Epidermal melanocyte (primary cell): ENCODE results near the gene SERPINA4.

ENCODE experiments used
- DNase-seq: peaks from one replicate; pipeline ENCODE4 v3.0.0; 2011; ENCODE audit warnings: low spot score; ENCODE audit not compliant: insufficient read length

The SERPINA4 gene

GRCh38 chr14:94542811-94543440, 18.3 kb upstream of the SERPINA4 start:
- DNase-seq = no peak

- DNase-seq = no peak
These were observed 17.7 kb upstream of the SERPINA4 start for GRCh38 chr14:94543449-94544124.

GRCh38 chr14:94544726-94545125, 16.5 kb upstream of the SERPINA4 start:
- no peak for DNase-seq

GRCh38 chr14:94545131-94545841, 16.0 kb upstream of the SERPINA4 start:
- no peak for DNase-seq

- DNase-seq = no peak
These were observed 14.0 kb upstream of the SERPINA4 start for GRCh38 chr14:94547151-94547680.

GRCh38 chr14:94547726-94548125, 13.5 kb upstream of the SERPINA4 start:
- no peak for DNase-seq

- DNase-seq = no peak
These were observed 12.9 kb upstream of the SERPINA4 start for GRCh38 chr14:94548131-94548998.

- no peak for DNase-seq
These were observed 11.9 kb upstream of the SERPINA4 start for GRCh38 chr14:94548999-94549985.

GRCh38 chr14:94550041-94550440, 11.2 kb upstream of the SERPINA4 start:
- no peak for DNase-seq

GRCh38 chr14:94555991-94556390, 5.3 kb upstream of the SERPINA4 start:
- DNase-seq = no peak

- no peak for DNase-seq
These were observed 3.9 kb upstream of the SERPINA4 start for GRCh38 chr14:94557327-94557726.

GRCh38 chr14:94558842-94559241, 2.4 kb upstream of the SERPINA4 start:
- DNase-seq = no peak

- DNase-seq = no peak
These were observed 1.5 kb upstream of the SERPINA4 start for GRCh38 chr14:94559638-94560290.

GRCh38 chr14:94560291-94560665, 964 bp upstream of the SERPINA4 start:
- no peak for DNase-seq

GRCh38 chr14:94561656-94562010, 391 bp downstream of the SERPINA4 start:
- DNase-seq = no peak

GRCh38 chr14:94562022-94562421, 780 bp downstream of the SERPINA4 start:
- no peak for DNase-seq

GRCh38 chr14:94562941-94563883, 2.0 kb downstream of the SERPINA4 start:
- no peak for DNase-seq

GRCh38 chr14:94564381-94564780, 3.1 kb downstream of the SERPINA4 start:
- no peak for DNase-seq

GRCh38 chr14:94568186-94568585, 6.9 kb downstream of the SERPINA4 start:
- no peak for DNase-seq
